GM21515 (cell line): ENCODE measurements around the gene DHX29.

Experiments used
- ATAC-seq: cut with Tn5 transposase; IDR thresholded peaks from one replicate; pipeline ENCODE4 v1.9.1; 2021; ENCODE audit not compliant: unreplicated experiment

The DHX29 gene

DNA sequence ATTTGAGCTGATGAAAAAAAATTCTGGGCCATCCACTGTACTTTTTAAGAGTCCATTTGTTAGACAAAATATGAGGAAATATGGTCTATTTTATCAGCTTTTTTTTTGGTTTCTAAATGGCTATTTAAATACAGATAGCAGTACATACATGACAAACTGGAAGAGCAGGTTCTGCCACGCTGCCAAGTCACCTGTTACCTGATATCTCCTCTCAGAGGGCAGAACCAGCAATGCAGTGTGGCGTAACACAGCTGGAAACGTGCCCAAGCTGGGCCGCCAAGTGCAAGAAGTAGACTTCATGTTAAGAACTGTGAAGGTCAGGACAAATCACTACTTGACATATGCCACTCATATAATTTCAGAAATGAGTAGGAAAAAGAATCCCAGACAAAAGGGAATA, 88.5 kb downstream of the DHX29 start:
- no peak for ATAC-seq

DNA sequence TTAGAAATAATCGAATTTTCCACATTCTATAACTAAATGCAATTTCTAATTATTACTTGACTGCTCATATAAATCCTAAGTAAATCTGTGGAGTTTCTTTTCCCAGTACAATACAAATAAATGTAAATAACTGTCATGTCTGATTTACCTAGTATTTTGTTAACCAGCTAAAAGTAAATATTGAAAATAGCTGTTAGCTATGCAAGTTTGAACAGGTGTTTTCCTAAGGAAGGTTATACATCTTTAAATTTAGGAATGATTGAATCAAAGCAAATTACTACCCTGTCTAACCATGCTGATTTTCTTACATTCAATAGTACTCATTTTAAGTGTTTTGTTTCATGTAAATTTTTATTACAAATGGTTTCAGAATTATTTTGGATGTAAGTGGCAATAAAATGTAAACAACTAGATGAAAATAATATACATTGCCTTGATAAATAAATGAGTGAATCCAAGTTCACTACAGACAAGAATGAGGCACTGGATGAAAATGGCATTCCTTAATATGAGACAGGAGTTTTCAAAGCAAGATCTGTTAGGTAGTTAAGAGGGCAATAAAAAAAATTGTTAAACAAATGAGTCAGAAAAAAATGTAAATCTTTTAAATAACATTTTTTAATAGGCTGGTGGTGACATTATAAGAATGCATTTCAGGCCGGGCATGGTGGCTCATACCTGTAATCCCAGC, 96.2 kb downstream of the DHX29 start:
- ATAC-seq, result no peak
